ENCODE data around the gene SLC8B1. TPM values are rescaled to one million over a fixed set of nuclear protein-coding genes. Genes with fewer than 3 reads are reported as not detected.
"Not testable (repeated sequence)": the region's sequence is repeated elsewhere in the genome, so short reads cannot be mapped to it uniquely, and the experiment has no call there.

Gene SLC8B1
- total RNA-seq, 1 donor from 2014 or later, result 39.3 TPM

DNA sequence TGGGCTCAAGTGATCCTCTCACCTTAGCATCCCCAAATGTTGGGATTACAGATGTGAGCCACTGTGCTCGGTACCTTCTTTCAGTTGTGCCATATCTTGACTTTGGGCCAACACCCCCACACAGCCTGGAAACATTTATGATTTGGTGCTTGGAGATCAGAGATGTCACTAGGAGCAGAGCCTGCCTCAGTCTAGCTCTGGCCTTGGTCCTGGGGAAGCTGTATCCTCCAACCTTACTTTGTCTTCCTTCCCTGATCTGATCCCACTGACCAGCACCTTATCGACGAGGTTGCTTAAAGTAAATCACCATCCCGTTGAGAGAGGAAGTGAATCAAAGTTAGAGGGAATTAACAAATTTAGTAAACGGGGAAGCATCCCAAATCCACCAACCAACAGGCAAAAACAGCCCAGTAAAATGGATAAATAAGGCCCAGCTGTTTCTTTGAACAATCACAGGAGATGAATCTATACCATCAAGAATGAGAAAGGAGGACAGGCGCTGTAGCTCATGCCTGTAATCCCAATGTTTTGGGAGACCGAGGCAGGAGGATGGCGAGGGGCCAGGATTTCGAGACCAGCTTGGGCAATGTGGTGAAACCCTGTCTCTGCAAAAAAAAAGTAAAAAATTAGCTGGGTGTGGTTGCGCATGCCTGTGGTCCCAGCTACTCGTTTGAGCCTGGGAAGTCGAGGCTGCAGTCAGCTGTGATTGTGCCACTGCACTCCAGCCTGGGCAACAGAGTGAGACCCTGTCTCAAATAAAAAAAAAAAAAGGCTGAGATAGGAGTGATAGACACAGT is 26.9 kb upstream of the SLC8B1 start:
- no peak overlapping the region for H3K27ac ChIP-seq
- no peaks in the 10 kb centered on the region for H3K27me3 ChIP-seq (ENCODE audit: low read depth)
- H3K9me3 ChIP-seq, result no peaks in the 10 kb centered on the region
- ATAC-seq (no peak), DNase-seq (no peak)
- TF ChIP-seq, protein P1, sequence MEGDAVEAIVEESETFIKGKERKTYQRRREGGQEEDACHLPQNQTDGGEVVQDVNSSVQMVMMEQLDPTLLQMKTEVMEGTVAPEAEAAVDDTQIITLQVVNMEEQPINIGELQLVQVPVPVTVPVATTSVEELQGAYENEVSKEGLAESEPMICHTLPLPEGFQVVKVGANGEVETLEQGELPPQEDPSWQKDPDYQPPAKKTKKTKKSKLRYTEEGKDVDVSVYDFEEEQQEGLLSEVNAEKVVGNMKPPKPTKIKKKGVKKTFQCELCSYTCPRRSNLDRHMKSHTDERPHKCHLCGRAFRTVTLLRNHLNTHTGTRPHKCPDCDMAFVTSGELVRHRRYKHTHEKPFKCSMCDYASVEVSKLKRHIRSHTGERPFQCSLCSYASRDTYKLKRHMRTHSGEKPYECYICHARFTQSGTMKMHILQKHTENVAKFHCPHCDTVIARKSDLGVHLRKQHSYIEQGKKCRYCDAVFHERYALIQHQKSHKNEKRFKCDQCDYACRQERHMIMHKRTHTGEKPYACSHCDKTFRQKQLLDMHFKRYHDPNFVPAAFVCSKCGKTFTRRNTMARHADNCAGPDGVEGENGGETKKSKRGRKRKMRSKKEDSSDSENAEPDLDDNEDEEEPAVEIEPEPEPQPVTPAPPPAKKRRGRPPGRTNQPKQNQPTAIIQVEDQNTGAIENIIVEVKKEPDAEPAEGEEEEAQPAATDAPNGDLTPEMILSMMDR (IDR thresholded peaks at IDR 0.05), result no peak
- H3K4me1 ChIP-seq, result peaks cover 19% of the 10 kb centered on the region
- H3K36me3 ChIP-seq, result peaks cover 9% of the 10 kb centered on the region
- no peak overlapping the region for H3K4me3 ChIP-seq
- intact Hi-C loops (cut with DNase I), result no loop called here

DNA sequence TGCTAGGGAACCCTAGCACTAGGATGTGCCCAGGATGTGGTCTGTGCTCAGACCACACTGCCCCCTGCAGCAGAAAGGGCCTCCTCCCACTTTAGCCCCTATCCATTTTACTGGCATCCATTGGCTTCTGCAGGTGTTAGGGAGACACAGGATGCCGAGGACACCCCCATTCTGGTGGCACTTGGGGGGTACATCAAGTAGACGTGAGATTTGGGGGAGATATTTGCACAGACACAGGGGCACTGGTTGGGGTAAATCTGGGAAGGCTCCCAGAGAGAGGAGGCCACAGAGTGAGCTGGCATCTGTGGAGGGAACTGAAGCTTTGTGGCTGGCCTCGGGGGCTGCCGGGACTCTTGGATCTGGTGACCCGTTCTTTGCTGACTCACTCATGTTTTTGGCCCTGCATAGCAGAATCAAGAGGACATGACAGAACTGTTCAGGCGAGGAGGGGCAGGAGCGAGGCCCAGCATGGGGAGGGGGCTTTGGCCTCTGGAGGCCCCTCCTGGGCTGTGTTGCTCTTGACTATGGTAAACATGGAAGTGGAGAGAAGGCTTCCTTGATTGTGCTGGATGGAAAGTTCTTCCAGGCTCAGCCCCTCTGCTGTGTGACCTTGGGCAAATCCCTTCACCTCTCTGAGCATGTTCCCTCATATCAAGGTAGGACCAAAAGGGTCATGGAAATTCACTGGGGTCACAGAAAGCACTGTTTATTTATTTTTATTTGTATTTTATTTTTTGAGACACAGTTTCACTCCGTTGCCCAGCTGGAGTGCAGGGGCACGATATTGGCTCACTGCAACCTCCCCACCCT is 25.2 kb upstream of the SLC8B1 start:
- no peak for ATAC-seq
- Histone ChIP-seq H3K27me3 (ENCODE audit: low read depth) (no peaks in the 10 kb centered on the region), H3K4me1 (peaks cover 19% of the 10 kb centered on the region), H3K36me3 (no peaks in the 10 kb centered on the region), H3K4me3 (peak overlapping the region; percentile 2), H3K9me3 (no peaks in the 10 kb centered on the region), H3K27ac (no peak overlapping the region)
- DNase-seq, result no peak
- TF ChIP-seq, protein P1 (IDR thresholded peaks at IDR 0.05), result no peak
- intact Hi-C loops (cut with DNase I), result loop anchor here (10.0 kb wide), 1 partner anchor 155 kb away; no protein-coding TSS in a partner anchor

DNA sequence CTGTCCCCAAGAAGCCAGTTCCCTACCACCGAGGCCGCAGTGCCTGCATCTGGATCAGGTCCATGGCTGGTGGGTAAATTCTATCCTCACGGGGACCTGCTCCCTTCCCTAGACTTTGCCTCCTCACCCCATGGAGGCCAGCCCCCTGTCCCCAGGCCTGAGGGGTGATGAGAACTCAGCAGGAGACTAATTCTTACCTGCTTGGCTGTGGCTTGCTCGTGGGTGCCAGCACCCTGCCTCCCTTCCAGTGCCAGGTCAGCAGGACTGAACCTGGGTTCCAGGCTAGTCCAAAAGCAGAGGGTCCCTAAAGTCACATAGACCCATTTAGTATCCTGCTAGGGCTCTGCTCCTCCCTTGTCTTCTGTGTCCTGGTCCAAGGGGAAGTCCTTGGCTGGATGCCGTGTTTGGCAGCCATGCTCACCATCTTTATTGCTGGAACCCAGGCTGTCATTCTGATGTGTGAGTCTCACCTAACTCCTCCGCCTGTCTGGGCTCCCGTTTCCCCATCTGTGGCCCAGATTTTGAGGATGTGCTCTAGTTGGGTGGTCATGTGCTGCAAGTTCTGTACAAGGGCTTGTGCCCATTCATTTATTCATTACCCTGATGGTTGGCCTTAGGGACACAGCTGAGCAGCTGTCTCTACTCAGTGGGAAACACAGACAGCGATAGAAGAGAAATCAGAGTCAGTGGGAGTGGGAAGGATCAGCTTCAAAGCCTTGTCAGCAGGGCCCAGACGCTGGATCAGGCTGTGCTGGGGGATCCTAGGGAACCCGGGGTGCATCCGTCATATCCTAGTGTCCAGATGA is 24.4 kb upstream of the SLC8B1 start:
- DNase-seq (no peak), ATAC-seq (no peak)
- H3K36me3 ChIP-seq, result no peaks in the 10 kb centered on the region
- TF ChIP-seq, protein P1 (IDR thresholded peaks at IDR 0.05), result no peak
- no peaks in the 10 kb centered on the region for H3K27me3 ChIP-seq (ENCODE audit: low read depth)
- intact Hi-C loops (cut with DNase I), result loop anchor here (10.0 kb wide), 1 partner anchor 155 kb away; no protein-coding TSS in a partner anchor
- no peaks in the 10 kb centered on the region for H3K9me3 ChIP-seq
- H3K4me3 ChIP-seq, result peak overlapping the region; percentile 95
- peak overlapping the region; percentile 90 for H3K27ac ChIP-seq
- H3K4me1 ChIP-seq, result peaks cover 19% of the 10 kb centered on the region

DNA sequence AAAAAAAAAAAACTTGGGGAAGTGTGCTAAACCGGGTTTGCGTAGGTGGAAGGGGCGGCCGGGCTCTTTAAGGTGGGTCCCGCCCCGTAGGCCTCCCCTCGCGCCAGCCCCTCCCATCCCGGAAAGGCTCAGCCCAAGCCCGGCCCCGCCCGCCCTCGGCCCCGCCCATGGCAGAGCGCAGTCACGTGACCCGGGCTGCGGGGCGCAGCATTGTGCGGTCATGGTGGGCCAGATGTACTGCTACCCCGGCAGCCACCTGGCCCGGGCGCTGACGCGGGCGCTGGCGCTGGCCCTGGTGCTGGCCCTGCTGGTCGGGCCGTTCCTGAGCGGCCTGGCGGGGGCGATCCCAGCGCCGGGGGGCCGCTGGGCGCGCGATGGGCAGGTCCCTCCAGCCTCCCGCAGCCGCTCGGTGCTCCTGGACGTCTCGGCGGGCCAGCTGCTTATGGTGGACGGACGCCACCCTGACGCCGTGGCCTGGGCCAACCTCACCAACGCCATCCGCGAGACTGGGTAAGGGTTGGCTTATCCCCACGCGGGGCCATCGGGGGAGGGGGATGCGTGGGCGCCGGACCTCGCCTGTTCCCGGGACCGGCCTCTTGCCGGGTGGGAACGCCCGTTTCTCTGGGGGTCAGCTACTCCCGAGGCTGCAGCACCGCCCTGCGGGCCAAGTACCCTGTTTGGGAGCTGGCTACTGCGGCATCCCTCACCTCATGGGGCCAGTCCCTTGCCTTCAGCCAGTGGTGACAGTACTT is 23.6 kb upstream of the SLC8B1 start, which contains the start of gene PLBD2:
Gene PLBD2, plus strand, starts transcription at position 207 of the 752 bp plus-strand sequence. Its CDS starts 14 bp downstream, at position 221.
- DNase-seq (peak; percentile 97), ATAC-seq (peak; percentile 99)
- peak within 1 kb of the TSS; percentile 90 for H3K27ac ChIP-seq
- no peaks in the 10 kb centered on the region for H3K27me3 ChIP-seq (ENCODE audit: low read depth)
- H3K9me3 ChIP-seq, result no peaks in the 10 kb centered on the region
- intact Hi-C loops (cut with DNase I), result loop anchor here (10.0 kb wide), 1 partner anchor 154 kb away; no protein-coding TSS in a partner anchor
- peak within 1 kb of the TSS; percentile 95 for H3K4me3 ChIP-seq
- TF ChIP-seq, protein P1 (IDR thresholded peaks at IDR 0.05), result no peak
- no peaks in the 10 kb centered on the region for H3K36me3 ChIP-seq
- peaks cover 19% of the 10 kb centered on the region for H3K4me1 ChIP-seq

DNA sequence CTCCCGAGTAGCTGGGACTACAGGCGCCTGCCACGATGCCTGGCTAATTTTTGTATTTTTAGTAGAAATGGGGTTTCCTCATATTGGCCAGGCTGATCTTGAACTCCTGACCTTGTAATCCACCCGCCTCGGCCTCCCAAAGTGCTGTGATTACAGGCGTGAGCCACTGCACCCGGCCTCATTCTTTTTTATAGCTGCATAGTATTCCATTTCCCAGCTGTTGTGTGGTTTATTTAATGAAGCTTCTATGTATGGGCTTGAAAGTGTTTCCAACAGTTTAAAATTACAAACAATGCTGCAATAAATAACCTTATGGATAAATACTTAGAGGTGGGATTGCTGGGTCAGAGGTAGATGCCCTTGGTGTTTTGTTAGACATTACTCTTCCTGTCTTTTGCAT is 19.3 kb upstream of the SLC8B1 start:
- ATAC-seq; H3K36me3 ChIP-seq; H3K27ac ChIP-seq; H3K4me1 ChIP-seq; H3K9me3 ChIP-seq; H3K4me3 ChIP-seq; DNase-seq; H3K27me3 ChIP-seq (ENCODE audit: low read depth): not testable (repeated sequence)
- intact Hi-C loops (cut with DNase I), result loop anchor here (10.0 kb wide), 1 partner anchor 149 kb away; no protein-coding TSS in a partner anchor

Data from lower lobe of right lung (tissue), 2 donors.